CD1c-positive myeloid dendritic cell (primary cell): ENCODE measurements around the gene GCKR.

Source experiments
- DNase-seq: peaks from one replicate; pipeline ENCODE4 v3.0.0-alpha.2; 2016; ENCODE audit errors: extremely low spot score

GCKR gene

GRCh38 chr2:27572998-27573429 is 76.4 kb downstream of the GCKR start:
- DNase-seq = no peak
